ENCODE data around the gene SLCO2A1.
"Not testable (repeated sequence)": the region's sequence is repeated elsewhere in the genome, so short reads cannot be mapped to it uniquely, and the experiment has no call there.

SLCO2A1 gene

DNA sequence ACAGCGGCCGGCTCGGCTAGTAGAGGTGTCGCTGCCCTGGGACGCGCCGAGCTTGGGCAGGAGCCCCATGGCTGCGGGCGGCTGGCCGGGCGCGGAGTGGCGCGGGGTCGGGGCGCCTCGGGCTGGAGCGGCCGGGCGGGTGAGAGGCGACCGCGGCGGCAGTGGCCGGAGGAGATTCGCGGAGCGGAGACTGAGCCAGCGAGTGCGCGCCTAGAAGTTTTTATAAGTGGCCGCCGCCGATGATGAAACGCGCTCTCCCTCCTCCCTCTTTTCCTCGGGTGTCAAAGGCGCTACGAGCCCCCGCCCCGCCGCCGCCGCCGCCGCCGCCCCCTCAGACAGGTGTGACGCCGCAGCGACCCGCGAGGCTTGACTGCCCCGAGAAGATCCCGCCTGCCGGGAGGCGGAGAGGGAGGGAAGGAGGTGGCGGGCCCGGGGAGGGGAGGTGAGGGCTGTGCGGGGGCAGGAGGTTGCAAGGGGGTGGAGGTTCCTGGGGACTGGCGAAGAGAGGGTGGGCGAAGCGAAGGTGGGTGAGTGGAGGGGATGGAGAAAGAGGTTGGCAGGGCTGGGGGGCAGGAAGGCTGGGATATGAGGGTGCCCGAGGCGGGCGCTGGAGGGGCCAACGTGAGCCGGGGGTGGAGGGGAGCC is at the start of gene SLCO2A1:
Gene SLCO2A1 (minus strand): TSS at position 192 of the 645 bp plus-strand sequence. CDS start 123 bp downstream, at position 69.
- no peak for DNase-seq

DNA sequence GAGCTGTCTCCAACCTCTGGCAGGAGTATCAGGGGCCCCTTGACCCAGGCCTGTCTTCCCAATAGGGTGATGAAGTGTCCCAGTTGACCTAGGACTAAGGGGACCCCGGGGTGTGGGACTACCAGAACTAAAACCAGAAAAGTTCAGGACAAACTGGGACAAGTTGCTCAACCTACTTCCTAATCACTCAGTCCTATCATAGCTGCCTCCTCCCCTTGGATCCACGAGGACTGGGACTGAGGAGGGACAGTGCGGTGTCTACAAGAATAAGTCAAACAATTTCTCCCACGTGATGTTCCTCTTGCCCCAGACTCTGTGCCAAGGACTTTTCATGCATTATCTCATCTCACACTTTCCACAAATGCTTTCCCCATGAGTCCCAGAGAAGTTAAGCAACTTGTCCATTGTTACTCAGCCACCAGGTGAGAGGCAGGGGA is 49.4 kb upstream of the SLCO2A1 start:
- no peak for DNase-seq

DNA sequence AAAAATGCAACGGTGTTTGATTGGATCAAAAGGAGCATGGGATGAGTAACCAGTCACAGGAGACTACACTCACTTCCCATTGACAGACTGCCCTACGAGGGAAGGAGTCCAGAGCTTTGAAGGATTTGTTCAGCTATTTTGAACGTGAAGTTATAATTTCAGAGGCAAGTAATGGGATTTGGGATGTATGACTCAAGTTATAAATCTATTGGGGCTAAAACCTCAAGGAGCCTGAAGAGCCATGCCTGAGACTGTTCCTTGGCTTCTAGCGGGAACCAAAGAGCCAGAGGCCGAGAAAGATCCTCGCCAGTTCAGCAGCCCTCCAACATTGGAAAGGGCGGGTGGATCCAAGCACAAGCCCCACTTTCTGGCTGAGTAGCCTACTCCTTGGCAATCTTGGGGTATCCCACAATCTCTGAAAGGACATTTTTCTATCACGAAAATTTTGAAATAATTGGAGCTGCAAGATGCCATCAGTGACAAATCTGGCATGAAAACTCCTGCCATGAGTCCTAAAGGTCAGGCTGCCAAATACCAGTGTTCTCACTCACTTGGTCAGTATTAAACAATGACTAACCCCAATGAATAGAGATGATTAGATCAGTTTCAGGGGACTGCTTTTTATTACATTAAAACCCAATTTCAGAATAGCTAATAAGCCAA is 48.6 kb upstream of the SLCO2A1 start:
- no peak for DNase-seq

GRCh38 chr3:134077649-134078161 is 48.0 kb upstream of the SLCO2A1 start:
- no peak for DNase-seq

GRCh38 chr3:134076851-134077250 is 47.1 kb upstream of the SLCO2A1 start:
- no peak for DNase-seq

DNA sequence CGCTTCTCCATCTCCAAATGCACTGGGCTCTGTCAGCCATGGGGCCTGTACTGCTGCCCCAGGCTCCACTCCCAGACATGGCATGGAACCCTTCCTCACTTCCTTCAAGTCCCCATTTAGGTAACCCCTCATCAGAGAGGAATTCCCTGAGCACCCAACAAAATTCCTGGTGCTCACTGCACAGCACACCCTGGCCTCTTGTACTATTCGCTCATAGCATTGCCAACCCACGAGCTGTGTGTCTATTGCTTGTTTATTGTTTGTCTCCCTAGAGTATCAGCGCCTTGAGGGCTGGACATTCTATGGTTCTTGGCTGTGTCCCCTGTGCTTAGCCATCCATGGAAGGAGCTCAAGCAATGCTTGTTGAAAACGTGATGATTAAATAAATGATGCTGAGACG is 46.1 kb upstream of the SLCO2A1 start:
- DNase-seq = no peak

DNA sequence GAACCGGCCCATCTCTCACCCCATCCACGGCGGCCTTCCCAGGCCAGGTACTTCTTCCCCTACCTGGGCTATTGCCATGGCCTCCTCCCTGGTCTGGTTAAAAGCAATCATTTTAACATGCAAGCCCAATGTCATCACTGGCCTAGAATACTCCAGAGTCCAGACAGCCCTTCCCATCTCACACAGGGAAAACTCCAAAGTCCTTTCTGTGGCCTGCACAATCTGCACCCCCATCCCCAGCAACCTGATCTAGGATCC is 45.8 kb upstream of the SLCO2A1 start:
- DNase-seq = no peak

DNA sequence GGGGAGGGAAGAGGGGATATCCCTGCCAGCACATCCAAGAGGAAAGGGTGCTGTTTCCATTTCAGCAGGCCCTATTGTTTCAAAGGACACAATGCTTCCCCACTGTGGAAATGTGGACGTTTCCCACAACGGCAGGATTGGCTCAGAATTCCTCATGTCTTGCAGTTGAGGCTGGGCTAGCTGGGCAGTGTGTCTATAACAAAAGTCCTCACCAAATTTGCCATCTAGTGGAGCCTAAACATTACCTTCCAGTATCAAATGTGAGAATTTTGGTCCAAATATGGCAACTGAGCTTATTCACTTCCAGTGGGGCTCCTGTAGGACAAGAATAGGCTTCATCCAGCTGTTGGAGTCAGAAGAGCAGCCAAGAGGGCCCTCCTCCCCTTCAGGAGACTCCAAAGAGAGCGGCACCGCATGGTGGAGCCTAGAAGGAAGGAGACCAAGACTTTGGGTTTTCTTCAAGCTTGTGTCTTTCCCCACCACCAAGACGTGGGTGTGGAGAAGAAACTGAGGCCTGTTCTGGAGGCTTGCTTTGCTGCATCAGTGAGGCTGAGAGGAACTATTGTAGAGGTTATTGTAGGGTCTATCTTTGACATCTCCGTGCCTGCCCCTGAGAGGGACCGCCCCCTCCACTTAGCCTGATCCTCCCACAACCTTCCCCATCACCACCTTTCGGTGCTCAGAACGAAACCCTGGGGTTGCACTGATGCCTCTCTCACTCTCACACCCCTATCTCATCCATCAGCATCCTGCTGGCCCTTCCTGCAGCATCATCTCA is 45.3 kb upstream of the SLCO2A1 start:
- no peak for DNase-seq

- DNase-seq = no peak
Observed at GRCh38 chr3:134074001-134074789, 44.5 kb upstream of the SLCO2A1 start.

DNA sequence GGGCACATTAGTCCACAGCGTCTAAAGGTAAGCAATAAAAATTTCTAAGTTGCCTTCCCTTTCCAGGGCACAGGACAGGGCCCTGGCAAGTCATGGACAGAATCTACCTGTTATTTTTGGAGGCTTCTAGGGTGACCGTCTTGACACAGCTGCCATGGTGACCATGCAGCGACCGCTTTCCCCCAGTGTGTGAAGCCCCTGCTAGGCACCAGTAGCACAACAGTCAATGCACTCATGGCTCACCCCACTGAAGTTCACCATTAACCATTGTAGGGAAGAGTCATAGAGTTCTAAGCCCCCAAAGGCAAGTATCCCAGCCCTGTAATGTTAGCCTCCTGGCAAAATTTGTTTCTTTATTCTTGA is 43.8 kb upstream of the SLCO2A1 start:
- no peak for DNase-seq

DNA sequence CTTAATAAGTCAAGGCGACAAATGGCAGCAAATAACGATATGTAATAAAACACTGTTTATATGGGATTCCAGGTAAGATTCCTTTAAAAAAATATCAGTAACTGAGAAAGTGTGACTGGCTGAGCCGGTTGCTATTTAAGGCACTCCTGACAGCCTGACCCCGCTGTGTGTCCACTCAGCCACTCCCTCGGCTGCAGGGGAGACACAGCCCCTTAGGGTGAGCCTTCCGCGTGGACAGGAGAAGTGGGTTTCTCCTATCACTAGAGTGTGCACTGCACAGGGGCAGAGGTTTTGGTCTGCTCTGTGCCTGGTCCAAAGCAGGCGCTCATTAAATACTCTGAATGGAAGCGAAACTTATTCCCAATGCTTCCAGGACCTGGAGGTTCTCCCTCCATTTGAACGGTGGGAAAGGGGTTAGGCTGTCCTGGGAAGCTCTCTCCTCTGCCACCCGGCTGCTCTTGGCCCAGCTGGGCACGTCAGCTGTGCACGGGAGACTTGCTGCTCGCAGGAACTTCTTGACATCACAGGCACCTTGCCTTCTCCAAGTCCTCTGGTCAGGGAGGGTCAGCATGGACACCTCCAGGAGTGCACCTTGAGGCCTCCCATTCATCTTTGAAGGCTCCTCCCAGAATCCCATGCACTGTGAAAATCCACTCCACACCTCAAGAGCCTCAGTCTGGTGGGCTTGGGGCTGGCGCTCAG is 43.3 kb upstream of the SLCO2A1 start:
- DNase-seq = no peak

GRCh38 chr3:134070281-134070680 is 40.6 kb upstream of the SLCO2A1 start:
- DNase-seq = not testable (repeated sequence)

DNA sequence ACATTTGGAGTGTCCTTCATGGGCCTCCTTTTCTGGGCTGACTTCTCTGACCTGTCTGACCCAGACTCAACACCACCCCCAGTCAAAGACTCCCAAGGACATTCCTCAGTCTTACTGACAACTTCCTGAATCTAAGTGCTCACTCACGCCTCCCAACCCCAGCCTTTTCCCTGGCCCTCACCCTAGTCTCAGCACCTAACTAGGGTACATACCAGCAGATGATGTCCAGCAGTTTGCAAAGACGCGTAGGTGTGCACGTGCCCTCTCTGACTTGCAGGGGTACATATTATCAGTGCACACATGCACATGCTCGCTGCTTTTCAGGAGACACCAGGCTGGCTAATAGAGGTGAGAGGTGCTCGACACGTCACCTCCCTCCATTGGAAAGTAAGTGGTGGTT is 38.7 kb upstream of the SLCO2A1 start:
- no peak for DNase-seq

- DNase-seq = no peak
Observed at GRCh38 chr3:134067531-134068161, 37.9 kb upstream of the SLCO2A1 start.

GRCh38 chr3:134066651-134067530 is 37.2 kb upstream of the SLCO2A1 start:
- no peak for DNase-seq

DNA sequence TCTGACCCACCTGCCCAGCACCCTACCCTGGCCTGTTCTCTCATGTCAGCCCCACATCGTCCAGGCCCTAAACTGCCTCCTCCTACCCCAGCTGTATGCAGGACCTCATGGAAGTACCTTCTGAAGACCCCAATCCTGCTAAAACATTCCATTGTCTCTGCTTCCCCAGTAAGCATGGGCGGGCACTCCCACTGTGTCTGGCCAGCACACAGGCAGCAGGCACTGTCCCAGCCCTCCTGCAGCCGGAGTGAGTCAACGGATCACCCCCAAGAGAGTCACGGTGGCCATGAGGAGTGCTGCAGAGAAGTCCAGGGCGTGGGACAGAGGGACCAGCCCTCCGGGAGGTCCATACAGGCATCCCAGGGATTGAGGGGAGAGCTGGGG is 36.4 kb upstream of the SLCO2A1 start:
- DNase-seq = no peak

GRCh38 chr3:134065252-134066157 is 35.8 kb upstream of the SLCO2A1 start:
- DNase-seq = no peak

DNA sequence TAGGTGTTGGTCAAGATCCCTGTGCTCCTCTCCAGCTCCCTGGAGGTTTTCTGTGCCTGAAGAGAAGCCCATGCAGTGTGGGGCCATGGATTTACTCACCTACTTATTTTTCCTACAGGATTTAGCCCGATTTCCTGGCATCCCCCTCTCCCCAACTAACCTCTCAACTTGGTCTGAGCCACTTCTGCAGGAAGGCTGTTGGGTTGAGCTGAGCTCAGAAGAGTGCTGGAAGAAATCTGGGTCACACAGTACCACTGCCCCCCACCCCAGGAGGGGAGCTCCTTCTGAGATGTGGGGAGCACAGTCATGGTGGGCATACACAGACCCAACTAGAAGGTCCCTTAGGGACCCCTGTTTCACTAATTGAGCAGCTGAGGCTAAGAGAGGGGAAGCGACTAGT is 34.4 kb upstream of the SLCO2A1 start:
- no peak for DNase-seq

DNA sequence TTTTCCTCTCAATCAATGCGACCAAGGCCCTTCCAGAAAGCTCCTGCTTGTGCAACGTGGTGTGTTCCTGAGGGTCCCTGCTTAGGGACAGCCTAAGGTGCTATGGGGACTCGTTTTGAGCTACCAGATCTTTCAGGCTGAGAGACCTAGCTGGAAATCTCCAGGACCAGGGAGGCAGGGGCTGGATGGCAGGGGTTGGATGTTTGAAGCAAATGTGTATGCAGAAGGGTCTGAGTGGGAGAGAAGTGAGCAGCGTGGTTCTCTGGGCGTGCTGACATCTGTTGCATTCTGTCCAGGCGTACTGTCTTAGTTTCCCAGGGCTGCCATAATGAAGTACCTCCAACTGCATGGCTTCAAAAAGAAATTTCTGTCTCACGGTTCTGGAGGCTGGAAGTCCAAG is 31.7 kb upstream of the SLCO2A1 start:
- no peak for DNase-seq
